Caki2 (cell line): ENCODE measurements around the gene UBE2E3. TPM values are rescaled to one million over a fixed set of nuclear protein-coding genes. Genes with fewer than 3 reads are reported as not detected.
"Not testable (repeated sequence)": the region's sequence is repeated elsewhere in the genome, so short reads cannot be mapped to it uniquely, and the experiment has no call there.

ENCODE experiments used
- DNase-seq: peaks from one replicate; pipeline ENCODE4 v3.0.0-alpha.2; 2015; ENCODE audit warnings: low read depth
- in situ Hi-C: cut with HindIII; loops from 2 replicates; pipeline ENCODE4 v1.10.0; 2016; ENCODE audit warnings: low sequenced_read_pairs, low pct_unique_long_range_greater_than_20kb, mixed read lengths
- total RNA-seq: library from RNA; depleted of rRNA; stranded (reverse); fragments of >200 nt; shearing (Covaris generic); gene quantifications from 2 replicates; pipeline ENCODE4 v1.2.3, GENCODE V29; 2014; ENCODE audit warnings: low replicate concordance

Gene UBE2E3
- total RNA-seq, 1 experiment from 2014 or later, result 216 TPM

- no peak for DNase-seq
- in situ Hi-C loops, result no loop called here
These were observed 25.4 kb downstream of the UBE2E3 start for GRCh38 chr2:181005809-181006208.

GRCh38 chr2:181007086-181007837 lies 26.9 kb downstream of the UBE2E3 start:
- in situ Hi-C loops, result no loop called here

GRCh38 chr2:181008407-181008806 lies 28.0 kb downstream of the UBE2E3 start:
- in situ Hi-C loops, result no loop called here
- DNase-seq, result no peak

More at GRCh38 chr2:181007086-181007837, 26.9 kb downstream of the UBE2E3 start:
- DNase-seq, result no peak

- in situ Hi-C loops, result no loop called here
- DNase-seq, result no peak
These were observed 40.9 kb downstream of the UBE2E3 start for GRCh38 chr2:181021199-181021789.

- in situ Hi-C loops, result no loop called here
- DNase-seq, result no peak
These were observed 42.2 kb downstream of the UBE2E3 start for GRCh38 chr2:181022652-181023051.

- in situ Hi-C loops, result no loop called here
These were observed 44.6 kb downstream of the UBE2E3 start for GRCh38 chr2:181025004-181025403.

GRCh38 chr2:181036445-181036844 lies 56.0 kb downstream of the UBE2E3 start:
- in situ Hi-C loops, result no loop called here

More at GRCh38 chr2:181025004-181025403, 44.6 kb downstream of the UBE2E3 start:
- DNase-seq, result no peak

GRCh38 chr2:181036848-181037603 lies 56.6 kb downstream of the UBE2E3 start:
- no peak for DNase-seq
- in situ Hi-C loops, result no loop called here

More at GRCh38 chr2:181036445-181036844, 56.0 kb downstream of the UBE2E3 start:
- no peak for DNase-seq

- no peak for DNase-seq
- in situ Hi-C loops, result no loop called here
These were observed 57.5 kb downstream of the UBE2E3 start for GRCh38 chr2:181037922-181038321.

GRCh38 chr2:181038796-181039195 lies 58.4 kb downstream of the UBE2E3 start:
- in situ Hi-C loops, result no loop called here
- no peak for DNase-seq

- DNase-seq, in situ Hi-C loops: not testable (repeated sequence)
These were observed 60.4 kb downstream of the UBE2E3 start for GRCh38 chr2:181040839-181041238.

- in situ Hi-C loops, result no loop called here
- no peak for DNase-seq
These were observed 61.3 kb downstream of the UBE2E3 start for GRCh38 chr2:181041661-181042060.

- DNase-seq, result no peak
- in situ Hi-C loops, result no loop called here
These were observed 62.3 kb downstream of the UBE2E3 start for GRCh38 chr2:181042706-181043105.

GRCh38 chr2:181046833-181047232 lies 66.4 kb downstream of the UBE2E3 start:
- in situ Hi-C loops, result no loop called here
- DNase-seq, result no peak

GRCh38 chr2:181047829-181048228 lies 67.4 kb downstream of the UBE2E3 start:
- in situ Hi-C loops, result no loop called here
- DNase-seq, result no peak

GRCh38 chr2:181051861-181052522 lies 71.6 kb downstream of the UBE2E3 start:
- DNase-seq, result no peak
- in situ Hi-C loops, result no loop called here

GRCh38 chr2:181052523-181052891 lies 72.1 kb downstream of the UBE2E3 start:
- in situ Hi-C loops, result no loop called here
- DNase-seq, result no peak

GRCh38 chr2:181054256-181054655 lies 73.9 kb downstream of the UBE2E3 start:
- no peak for DNase-seq
- in situ Hi-C loops, result no loop called here

- in situ Hi-C loops, result no loop called here
- no peak for DNase-seq
These were observed 74.4 kb downstream of the UBE2E3 start for GRCh38 chr2:181054843-181055242.
